Cardiac muscle cell (in vitro differentiated cells and primary cell): ENCODE data around the gene KAZN. TPM values are rescaled to one million over a fixed set of nuclear protein-coding genes. Genes with fewer than 3 reads are reported as not detected.

Experiments
- DNase-seq, 2 donors: peaks; one replicate each; pipeline versions ENCODE4 v3.0.0 to v3.0.0-alpha.2; 2010 to 2017; ENCODE audit warnings: low read depth in 1 of 2, low spot score in 1 of 2
- H3K27ac ChIP-seq: fragments of 200-600 bp; sonication (generic); 2 replicates; pipeline ENCODE4 v1.5.1; 2016
- H3K27me3 ChIP-seq: fragments of 200-600 bp; sonication (generic); 2 replicates; pipeline ENCODE4 v1.6.0; 2016; ENCODE audit warnings: control low read depth
- H3K36me3 ChIP-seq: fragments of 200-600 bp; sonication (generic); 2 replicates; pipeline ENCODE4 v1.5.1; 2016; ENCODE audit warnings: control low read depth
- H3K4me1 ChIP-seq: fragments of 200-600 bp; sonication (generic); 2 replicates; pipeline ENCODE4 v1.8.1; 2017; ENCODE audit warnings: low read depth, mild to moderate bottlenecking, mixed run types
- H3K4me3 ChIP-seq: fragments of 200-600 bp; sonication (generic); 2 replicates; pipeline ENCODE4 v1.5.1; 2016; ENCODE audit warnings: mild to moderate bottlenecking
- H3K9me3 ChIP-seq: fragments of 200-600 bp; sonication (generic); 2 replicates; pipeline ENCODE4 v1.5.1; 2017; ENCODE audit warnings: low read depth, mild to moderate bottlenecking, control low read depth
- CTCF ChIP-seq: IDR thresholded peaks from 2 replicates; pipeline ENCODE4 v1.5.1; 2012; ENCODE audit warnings: low read depth, mild to moderate bottlenecking, low read length
- polyA plus RNA-seq: library from polyadenylated mRNA; unstranded; fragments of >200 nt; fragmentation: Nextera tagmentation; extraction: Ambion mirVana; gene quantifications from 2 replicates; pipeline ENCODE4 v1.2.1, GENCODE V29; 2016
- total RNA-seq: library from RNA; depleted of rRNA; stranded (reverse); fragments of >200 nt; gene quantifications from 2 replicates; pipeline ENCODE4 v1.2.3, GENCODE V29; 2016

The KAZN gene
- total and polyA plus RNA-seq, 2 experiments from 2014 or later, result 17.5 to 26.9 TPM

DNA sequence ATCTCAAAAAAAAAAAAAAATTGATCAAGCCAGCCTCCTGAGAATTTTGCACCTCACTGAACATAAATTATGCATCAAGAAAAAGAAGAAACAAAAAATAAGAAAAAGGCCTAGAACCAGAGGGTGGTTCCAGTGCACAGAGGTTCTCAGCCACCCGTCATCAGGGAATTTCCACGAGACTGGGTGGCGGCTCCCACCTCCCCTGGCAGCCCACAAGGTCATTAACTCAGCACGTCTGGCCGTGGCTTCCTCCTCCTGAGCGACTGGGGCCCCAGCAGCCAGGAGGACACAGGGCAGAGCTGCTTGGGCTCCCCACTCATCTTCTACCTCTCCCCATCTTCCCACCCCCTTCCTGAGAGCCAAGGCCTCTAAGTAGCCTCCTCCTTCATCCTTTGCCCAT, 539.3 kb downstream of the KAZN start:
- Histone ChIP-seq H3K27ac (no peak overlapping the region), H3K36me3 (no peaks in the 10 kb centered on the region), H3K9me3 (no peaks in the 10 kb centered on the region), H3K27me3 (no peaks in the 10 kb centered on the region), H3K4me1 (peaks cover 16% of the 10 kb centered on the region), H3K4me3 (no peak overlapping the region)
- DNase-seq, result no peak
- TF ChIP-seq CTCF, result no peak

DNA sequence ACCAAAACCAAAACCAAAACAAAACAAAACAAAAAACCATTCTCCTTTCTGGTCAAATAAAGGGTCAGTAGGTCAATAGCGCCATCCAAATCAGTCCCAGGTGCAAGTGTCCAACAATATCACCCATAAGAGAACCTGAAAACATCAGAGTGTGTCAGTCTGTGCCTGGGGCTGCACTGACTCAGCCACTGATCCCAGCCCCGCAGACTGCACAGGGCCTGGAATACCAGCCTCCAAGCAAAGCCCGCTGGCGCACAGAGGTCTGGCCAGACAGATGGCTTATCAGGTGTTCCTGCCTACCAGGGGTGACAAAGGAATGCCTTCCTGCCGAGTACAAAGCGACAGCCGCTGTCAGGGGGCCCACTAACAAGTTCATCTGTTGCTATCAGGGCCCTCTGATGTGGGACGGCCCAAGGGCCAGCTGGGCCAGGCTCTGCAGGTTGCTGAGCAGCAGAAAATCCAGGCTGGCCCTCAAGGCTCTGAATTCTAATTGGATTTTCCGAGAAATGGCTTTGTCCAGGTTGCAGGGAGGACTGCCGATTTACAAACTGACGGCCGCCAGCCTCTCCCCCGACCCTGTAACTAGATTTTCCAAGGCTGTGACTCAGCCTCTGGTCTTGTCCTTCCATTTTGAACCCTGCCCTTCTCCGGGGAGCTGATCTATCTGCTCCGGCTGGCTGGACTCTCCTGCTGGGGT, 541.3 kb downstream of the KAZN start:
- Histone ChIP-seq H3K27me3 (no peaks in the 10 kb centered on the region), H3K9me3 (no peaks in the 10 kb centered on the region), H3K27ac (peak overlapping the region; percentile 89), H3K36me3 (no peaks in the 10 kb centered on the region), H3K4me3 (no peak overlapping the region), H3K4me1 (peaks cover 16% of the 10 kb centered on the region)
- peak in 1 of 2 donors; percentile 93 for DNase-seq
- no peak for TF ChIP-seq CTCF

DNA sequence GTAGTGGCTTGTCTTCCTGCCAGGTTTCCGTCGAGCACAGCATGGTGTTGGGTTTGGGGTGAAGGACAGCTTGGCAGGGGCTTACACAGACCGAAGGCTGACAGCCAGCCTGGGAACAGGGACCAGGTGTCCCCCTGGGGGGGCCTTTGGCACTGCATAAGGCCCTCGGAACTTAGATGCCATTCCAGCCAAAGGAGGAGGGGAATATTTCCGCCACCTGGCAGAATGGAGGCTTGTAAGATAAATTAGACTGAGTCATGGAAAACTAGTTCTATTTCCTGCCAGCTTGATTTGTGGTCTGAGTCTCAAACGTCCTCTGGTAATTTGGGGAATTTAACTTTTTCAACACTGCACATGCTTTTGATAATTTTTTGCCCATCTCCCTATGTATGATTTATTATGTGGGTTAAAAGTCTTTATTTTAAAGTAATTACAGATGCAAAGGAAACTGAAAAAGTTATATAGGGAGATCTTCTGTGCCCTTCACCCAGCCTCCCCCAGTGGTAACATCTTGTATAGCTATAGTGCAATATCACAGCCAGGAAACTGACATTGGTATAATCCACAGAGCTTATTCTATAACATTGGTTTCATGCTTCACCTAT, 543.6 kb downstream of the KAZN start:
- Histone ChIP-seq H3K4me1 (peaks cover 17% of the 10 kb centered on the region), H3K27me3 (no peaks in the 10 kb centered on the region), H3K4me3 (no peak overlapping the region), H3K9me3 (no peaks in the 10 kb centered on the region), H3K36me3 (no peaks in the 10 kb centered on the region), H3K27ac (no peak overlapping the region)
- DNase-seq, result peak in 1 of 2 donors; percentile 84
- no peak for TF ChIP-seq CTCF

- DNase-seq, result no peak
- Histone ChIP-seq H3K36me3 (no peaks in the 10 kb centered on the region), H3K27me3 (no peaks in the 10 kb centered on the region), H3K9me3 (no peaks in the 10 kb centered on the region), H3K4me3 (no peak overlapping the region), H3K4me1 (peaks cover 8% of the 10 kb centered on the region), H3K27ac (no peak overlapping the region)
- no peak for TF ChIP-seq CTCF
Measured at GRCh38 chr1:15145327-15145726, 546.8 kb downstream of the KAZN start.

DNA sequence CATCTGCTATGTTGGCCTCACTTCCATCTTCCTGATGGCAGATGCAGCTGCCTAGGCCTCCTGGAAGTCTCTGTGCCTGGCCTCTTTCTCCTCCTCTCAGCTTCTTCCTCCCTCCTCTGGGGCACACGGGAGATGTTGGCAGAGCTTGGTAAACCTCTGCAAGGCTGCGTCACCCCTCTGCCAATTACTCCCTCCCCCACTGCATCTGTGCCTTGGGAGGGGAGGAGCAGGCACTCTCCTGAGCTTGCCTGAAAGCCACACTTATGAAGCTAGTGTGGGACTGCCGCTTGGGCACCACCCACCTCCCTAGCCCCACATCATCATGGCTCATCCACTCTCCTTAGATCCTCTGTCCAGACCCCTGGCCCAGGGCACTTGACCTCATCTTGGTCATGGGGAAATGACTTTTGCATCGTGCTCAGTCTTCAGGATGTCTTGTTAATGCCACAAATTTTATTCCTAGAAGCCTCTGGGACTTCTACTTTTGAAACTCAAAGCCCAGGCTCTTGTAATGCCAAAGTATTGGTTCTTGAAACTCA, 547.7 kb downstream of the KAZN start:
- no peak for DNase-seq
- Histone ChIP-seq H3K9me3 (no peaks in the 10 kb centered on the region), H3K27ac (no peak overlapping the region), H3K36me3 (no peaks in the 10 kb centered on the region), H3K4me3 (no peak overlapping the region), H3K27me3 (no peaks in the 10 kb centered on the region), H3K4me1 (peaks cover 7% of the 10 kb centered on the region)
- no peak for TF ChIP-seq CTCF
